ENCODE data around the gene CBLB.

The CBLB gene

GRCh38 chr3:105679951-105680350, 188.9 kb downstream of the CBLB start:
- Histone ChIP-seq H3K27ac (no peak overlapping the region), H3K36me3 (peaks cover 14 to 59% (median 35%) of the 10 kb centered on the region in 3 donors), H3K9me3 (no peaks in the 10 kb centered on the region), H3K4me1 (peaks cover 0 to 1% (median 0%) of the 10 kb centered on the region in 4 donors), H3K27me3 (no peaks in the 10 kb centered on the region), H3K4me3 (no peak overlapping the region)
- intact Hi-C loops (cut with DNase I; ENCODE audit: low total_unique reads): no loop called here
- DNase-seq: no peak
- TF ChIP-seq, protein P1, sequence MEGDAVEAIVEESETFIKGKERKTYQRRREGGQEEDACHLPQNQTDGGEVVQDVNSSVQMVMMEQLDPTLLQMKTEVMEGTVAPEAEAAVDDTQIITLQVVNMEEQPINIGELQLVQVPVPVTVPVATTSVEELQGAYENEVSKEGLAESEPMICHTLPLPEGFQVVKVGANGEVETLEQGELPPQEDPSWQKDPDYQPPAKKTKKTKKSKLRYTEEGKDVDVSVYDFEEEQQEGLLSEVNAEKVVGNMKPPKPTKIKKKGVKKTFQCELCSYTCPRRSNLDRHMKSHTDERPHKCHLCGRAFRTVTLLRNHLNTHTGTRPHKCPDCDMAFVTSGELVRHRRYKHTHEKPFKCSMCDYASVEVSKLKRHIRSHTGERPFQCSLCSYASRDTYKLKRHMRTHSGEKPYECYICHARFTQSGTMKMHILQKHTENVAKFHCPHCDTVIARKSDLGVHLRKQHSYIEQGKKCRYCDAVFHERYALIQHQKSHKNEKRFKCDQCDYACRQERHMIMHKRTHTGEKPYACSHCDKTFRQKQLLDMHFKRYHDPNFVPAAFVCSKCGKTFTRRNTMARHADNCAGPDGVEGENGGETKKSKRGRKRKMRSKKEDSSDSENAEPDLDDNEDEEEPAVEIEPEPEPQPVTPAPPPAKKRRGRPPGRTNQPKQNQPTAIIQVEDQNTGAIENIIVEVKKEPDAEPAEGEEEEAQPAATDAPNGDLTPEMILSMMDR (IDR thresholded peaks at IDR 0.05): no peak

DNA sequence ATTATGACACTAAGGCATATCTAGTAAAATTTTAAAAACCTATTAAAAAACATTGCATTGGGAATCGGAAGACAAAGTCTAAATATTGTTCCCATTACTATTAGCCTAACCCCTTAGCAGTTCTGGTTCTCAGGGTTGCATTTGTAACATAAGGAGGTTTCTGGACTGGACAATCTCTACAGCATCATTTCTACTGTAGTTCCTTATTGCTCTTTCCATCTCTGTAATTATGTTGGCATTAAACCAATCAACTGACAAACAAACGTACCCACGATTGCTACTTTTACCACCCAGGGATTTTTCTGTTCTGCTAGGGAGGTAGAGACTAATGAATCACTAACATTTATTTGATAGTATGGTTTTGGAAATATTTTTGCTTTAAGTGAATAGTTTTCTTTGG, 190.8 kb downstream of the CBLB start:
- DNase-seq: no peak
- Histone ChIP-seq H3K36me3 (peaks cover 14 to 63% (median 43%) of the 10 kb centered on the region in 3 donors), H3K9me3 (no peaks in the 10 kb centered on the region), H3K27me3 (no peaks in the 10 kb centered on the region), H3K4me3 (no peak overlapping the region), H3K27ac (no peak overlapping the region), H3K4me1 (peaks cover 0 to 10% (median 0%) of the 10 kb centered on the region in 4 donors)
- TF ChIP-seq, protein P1 (IDR thresholded peaks at IDR 0.05): no peak
- intact Hi-C loops (cut with DNase I; ENCODE audit: low total_unique reads): no loop called here

DNA sequence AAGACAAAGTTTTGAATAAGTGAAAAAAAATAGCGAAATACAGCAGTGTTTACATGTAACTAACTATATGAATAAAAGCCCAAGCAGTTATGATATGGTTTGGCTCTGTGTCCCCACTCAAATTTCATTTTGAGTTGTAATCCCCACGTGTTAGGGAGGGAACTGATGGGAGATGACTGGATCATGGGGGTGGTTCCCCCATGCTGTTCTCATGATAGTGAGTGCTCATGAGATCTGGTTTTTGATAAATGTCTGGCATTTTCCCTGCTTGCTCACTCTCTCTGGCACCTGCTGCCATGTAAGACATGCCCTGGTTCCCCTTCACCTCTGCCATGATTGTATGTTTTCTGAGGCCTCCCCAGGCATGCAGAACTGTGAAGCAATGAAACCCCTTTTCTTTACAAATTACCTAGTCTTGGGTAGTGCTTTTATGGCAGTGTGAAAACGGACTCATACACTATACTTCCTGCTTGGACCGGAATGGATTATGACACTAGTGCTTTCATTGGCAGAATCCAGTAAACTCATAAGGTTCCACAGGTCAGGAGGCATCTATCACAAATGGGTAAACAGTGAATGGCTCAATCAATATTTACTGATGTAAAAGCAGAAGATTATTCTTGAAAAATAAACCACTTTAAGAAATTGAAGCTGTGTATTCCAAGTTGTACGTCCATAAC, 192.1 kb downstream of the CBLB start:
- no peak overlapping the region for H3K27ac ChIP-seq
- TF ChIP-seq, protein P1 (IDR thresholded peaks at IDR 0.05): no peak
- DNase-seq: no peak
- H3K4me1 ChIP-seq: peaks cover 0 to 10% (median 0%) of the 10 kb centered on the region in 4 donors
- no peak overlapping the region for H3K4me3 ChIP-seq
- H3K36me3 ChIP-seq: peaks cover 14 to 59% (median 45%) of the 10 kb centered on the region in 3 donors
- intact Hi-C loops (cut with DNase I; ENCODE audit: low total_unique reads): no loop called here
- H3K27me3 ChIP-seq: no peaks in the 10 kb centered on the region
- no peaks in the 10 kb centered on the region for H3K9me3 ChIP-seq

DNA sequence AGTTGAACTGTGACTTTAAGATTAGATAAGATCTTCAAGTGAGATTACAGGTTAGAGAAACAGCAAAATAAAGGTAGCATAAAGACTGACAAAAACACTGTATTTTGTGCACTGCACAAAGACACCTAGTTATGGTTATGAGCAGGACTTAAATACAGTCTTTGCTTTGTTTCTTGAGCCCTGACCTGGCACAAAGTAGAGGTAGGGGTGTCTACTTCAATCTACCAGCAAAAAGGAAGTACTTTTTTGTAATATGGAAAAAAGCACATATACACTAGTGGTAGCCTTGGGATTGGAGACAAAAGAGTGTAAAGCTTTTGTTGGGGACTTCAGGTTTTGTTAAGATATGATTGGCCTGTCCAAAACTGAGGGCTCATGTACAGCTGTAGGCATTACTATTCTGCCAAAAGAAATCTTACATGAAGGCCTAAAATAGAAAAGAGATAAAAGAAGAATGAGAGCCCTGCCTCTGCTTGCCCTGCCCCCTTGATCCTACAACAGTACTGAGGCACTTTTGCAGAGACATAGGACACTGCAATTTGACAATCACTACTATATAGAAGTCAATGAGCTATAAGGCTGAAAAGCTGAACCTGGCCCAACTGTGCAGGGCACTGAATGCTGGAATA, 194.3 kb downstream of the CBLB start:
- no peak overlapping the region for H3K27ac ChIP-seq
- H3K4me1 ChIP-seq: peaks cover 0 to 10% (median 0%) of the 10 kb centered on the region in 4 donors
- H3K27me3 ChIP-seq: no peaks in the 10 kb centered on the region
- peaks cover 20 to 49% (median 26%) of the 10 kb centered on the region in 3 donors for H3K36me3 ChIP-seq
- TF ChIP-seq, protein P1 (IDR thresholded peaks at IDR 0.05): no peak
- H3K9me3 ChIP-seq: no peaks in the 10 kb centered on the region
- H3K4me3 ChIP-seq: no peak overlapping the region
- no peak for DNase-seq
- intact Hi-C loops (cut with DNase I; ENCODE audit: low total_unique reads): no loop called here

DNA sequence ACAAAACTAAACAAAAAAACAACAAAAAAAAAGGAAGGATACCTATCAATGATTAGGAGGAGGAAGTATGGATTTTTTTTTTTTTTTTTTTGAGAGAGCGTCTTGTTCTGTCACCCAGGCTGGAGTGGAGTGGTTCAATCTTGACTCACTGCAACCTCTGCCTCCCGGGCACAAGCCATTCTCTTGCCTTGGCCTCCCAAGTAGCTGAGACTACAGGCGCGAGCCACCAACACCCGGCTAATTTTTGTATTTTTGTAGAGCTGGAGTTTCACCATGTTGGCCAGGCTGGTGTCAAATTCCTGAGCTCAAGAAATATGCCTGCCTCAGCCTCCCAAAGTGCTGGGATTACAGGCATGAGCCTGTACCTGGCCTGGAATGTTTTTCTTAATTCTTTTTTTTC, 195.8 kb downstream of the CBLB start:
- intact Hi-C loops (cut with DNase I; ENCODE audit: low total_unique reads): no loop called here

More for the DNA sequence above, 195.8 kb downstream of the CBLB start:
- DNase-seq: no peak
- TF ChIP-seq, protein P1 (IDR thresholded peaks at IDR 0.05): no peak
- Histone ChIP-seq H3K4me1 (peaks cover 0 to 10% (median 0%) of the 10 kb centered on the region in 4 donors), H3K27me3 (no peaks in the 10 kb centered on the region), H3K36me3 (peaks cover 21 to 51% (median 27%) of the 10 kb centered on the region in 3 donors), H3K27ac (no peak overlapping the region), H3K9me3 (no peaks in the 10 kb centered on the region), H3K4me3 (no peak overlapping the region)

Measured in tibial artery (tissue), 4 donors.